ENCODE measurements around the gene CXCL9.

CXCL9 gene

GRCh38 chr4:76055421-76055820 is 48.1 kb upstream of the CXCL9 start:
- TF ChIP-seq GLI2 (tag by site-specific recombination; IDR thresholded peaks at IDR 0.05; ENCODE audit: borderline replicate concordance, low read depth) (no peak), ZNF777 (tag by site-specific recombination; IDR thresholded peaks at IDR 0.05; ENCODE audit: borderline replicate concordance) (no peak), ZNF23 (tag by site-specific recombination; IDR thresholded peaks at IDR 0.05; ENCODE audit: borderline replicate concordance) (no peak), ZNF19 (tag by site-specific recombination; IDR thresholded peaks at IDR 0.05; ENCODE audit: low read depth) (no peak), ZNF623 (tag by site-specific recombination; IDR thresholded peaks at IDR 0.05) (no peak), GLIS2 (tag by site-specific recombination; IDR thresholded peaks at IDR 0.05) (no peak), ZNF132 (tag by site-specific recombination; IDR thresholded peaks at IDR 0.05; ENCODE audit: borderline replicate concordance) (no peak), ZBTB17 (tag by site-specific recombination; IDR thresholded peaks at IDR 0.05) (no peak)
- Histone ChIP-seq H3K36me3 (ENCODE audit: control insufficient read depth in 2 of 2, insufficient read depth in 1 of 2, low read length in 2 of 2) (no peaks in the 10 kb centered on the region), H3K27ac (ENCODE audit: extremely low read depth, low read depth, low read length) (no peak overlapping the region), H3K4me3 (ENCODE audit: low read depth, low read length) (no peak overlapping the region), H3K9me3 (ENCODE audit: control insufficient read depth, insufficient read depth, low read depth, low read length) (no peaks in the 10 kb centered on the region), H3K4me1 (ENCODE audit: control insufficient read depth, insufficient read depth, low read length) (no peaks in the 10 kb centered on the region)
- CTCF ChIA-PET = interaction anchor here (1.1 kb wide), 1 partner anchor 323 kb away, joined by 5 read pairs; no protein-coding TSS in a partner anchor
- POLR2A ChIA-PET = no interaction called here

DNA sequence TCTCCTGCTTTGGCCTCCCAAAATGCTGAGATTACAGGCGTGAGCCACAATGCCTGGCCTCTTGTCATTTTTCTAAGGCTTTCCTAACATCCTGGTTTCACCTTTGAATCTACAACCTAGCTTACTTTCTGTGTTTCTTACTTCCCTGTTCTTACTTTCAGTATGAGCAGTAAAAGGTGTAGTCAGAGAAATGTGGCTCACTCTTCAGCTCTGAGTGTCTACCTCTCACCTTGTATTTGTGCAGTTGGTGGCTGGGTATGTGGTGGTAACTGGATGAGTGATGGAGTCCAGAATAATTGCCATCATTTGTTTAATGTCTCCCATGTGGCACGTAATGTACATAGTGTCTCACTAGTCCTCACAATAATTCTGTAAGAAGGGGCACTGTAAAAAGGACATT is 47.7 kb upstream of the CXCL9 start:
- Histone ChIP-seq H3K4me1 (ENCODE audit: control insufficient read depth, insufficient read depth, low read length) (no peaks in the 10 kb centered on the region), H3K27ac (ENCODE audit: extremely low read depth, low read depth, low read length) (no peak overlapping the region), H3K36me3 (ENCODE audit: control insufficient read depth in 2 of 2, insufficient read depth in 1 of 2, low read length in 2 of 2) (no peaks in the 10 kb centered on the region), H3K4me3 (ENCODE audit: low read depth, low read length) (no peak overlapping the region), H3K9me3 (ENCODE audit: control insufficient read depth, insufficient read depth, low read depth, low read length) (no peaks in the 10 kb centered on the region)
- POLR2A ChIA-PET = no interaction called here
- CTCF ChIA-PET = interaction anchor here (1.1 kb wide), 1 partner anchor 323 kb away, joined by 5 read pairs; no protein-coding TSS in a partner anchor
- peak; percentile 42; the same call in 1 of the 2 replicates for TF ChIP-seq PRDM1 (tag by site-specific recombination; IDR thresholded peaks at IDR 0.05)
- TF ChIP-seq, protein P1, sequence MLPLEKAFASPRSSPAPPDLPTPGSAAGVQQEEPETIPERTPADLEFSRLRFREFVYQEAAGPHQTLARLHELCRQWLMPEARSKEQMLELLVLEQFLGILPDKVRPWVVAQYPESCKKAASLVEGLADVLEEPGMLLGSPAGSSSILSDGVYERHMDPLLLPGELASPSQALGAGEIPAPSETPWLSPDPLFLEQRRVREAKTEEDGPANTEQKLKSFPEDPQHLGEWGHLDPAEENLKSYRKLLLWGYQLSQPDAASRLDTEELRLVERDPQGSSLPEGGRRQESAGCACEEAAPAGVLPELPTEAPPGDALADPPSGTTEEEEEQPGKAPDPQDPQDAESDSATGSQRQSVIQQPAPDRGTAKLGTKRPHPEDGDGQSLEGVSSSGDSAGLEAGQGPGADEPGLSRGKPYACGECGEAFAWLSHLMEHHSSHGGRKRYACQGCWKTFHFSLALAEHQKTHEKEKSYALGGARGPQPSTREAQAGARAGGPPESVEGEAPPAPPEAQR (tag by site-specific recombination; IDR thresholded peaks at IDR 0.05) = no peak

DNA sequence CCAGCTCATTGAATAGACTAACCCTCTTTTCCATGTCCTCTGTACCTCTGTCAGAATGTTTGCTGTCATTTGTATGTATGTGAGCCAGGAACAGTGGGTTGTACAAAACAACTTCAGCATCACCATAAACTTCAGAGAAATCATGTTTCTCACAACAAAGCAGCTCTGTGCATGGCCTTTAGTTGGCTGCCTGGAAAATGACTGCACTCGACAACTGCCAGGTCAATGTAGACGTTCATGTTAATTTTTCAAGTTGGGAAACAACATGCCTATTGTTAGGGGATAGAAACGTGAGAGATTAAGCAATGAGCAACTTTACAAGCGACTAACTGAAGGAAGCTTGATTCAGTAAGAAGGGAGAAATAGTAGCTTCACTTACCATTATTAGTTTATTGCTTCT is 46.4 kb upstream of the CXCL9 start:
- H3K27ac ChIP-seq (ENCODE audit: extremely low read depth, low read depth, low read length) = no peak overlapping the region
- CTCF ChIA-PET = interaction anchor here (0.6 to 1.2 kb wide), 3 partner anchors 15 to 62 kb away, joined by 3 to 4 read pairs (median 4); no protein-coding TSS in a partner anchor
- H3K4me3 ChIP-seq (ENCODE audit: low read depth, low read length) = no peak overlapping the region
- no peaks in the 10 kb centered on the region for H3K36me3 ChIP-seq (ENCODE audit: control insufficient read depth in 2 of 2, insufficient read depth in 1 of 2, low read length in 2 of 2)
- no peaks in the 10 kb centered on the region for H3K4me1 ChIP-seq (ENCODE audit: control insufficient read depth, insufficient read depth, low read length)
- H3K9me3 ChIP-seq (ENCODE audit: control insufficient read depth, insufficient read depth, low read depth, low read length) = no peaks in the 10 kb centered on the region
- POLR2A ChIA-PET = no interaction called here
- TF ChIP-seq, protein P2, sequence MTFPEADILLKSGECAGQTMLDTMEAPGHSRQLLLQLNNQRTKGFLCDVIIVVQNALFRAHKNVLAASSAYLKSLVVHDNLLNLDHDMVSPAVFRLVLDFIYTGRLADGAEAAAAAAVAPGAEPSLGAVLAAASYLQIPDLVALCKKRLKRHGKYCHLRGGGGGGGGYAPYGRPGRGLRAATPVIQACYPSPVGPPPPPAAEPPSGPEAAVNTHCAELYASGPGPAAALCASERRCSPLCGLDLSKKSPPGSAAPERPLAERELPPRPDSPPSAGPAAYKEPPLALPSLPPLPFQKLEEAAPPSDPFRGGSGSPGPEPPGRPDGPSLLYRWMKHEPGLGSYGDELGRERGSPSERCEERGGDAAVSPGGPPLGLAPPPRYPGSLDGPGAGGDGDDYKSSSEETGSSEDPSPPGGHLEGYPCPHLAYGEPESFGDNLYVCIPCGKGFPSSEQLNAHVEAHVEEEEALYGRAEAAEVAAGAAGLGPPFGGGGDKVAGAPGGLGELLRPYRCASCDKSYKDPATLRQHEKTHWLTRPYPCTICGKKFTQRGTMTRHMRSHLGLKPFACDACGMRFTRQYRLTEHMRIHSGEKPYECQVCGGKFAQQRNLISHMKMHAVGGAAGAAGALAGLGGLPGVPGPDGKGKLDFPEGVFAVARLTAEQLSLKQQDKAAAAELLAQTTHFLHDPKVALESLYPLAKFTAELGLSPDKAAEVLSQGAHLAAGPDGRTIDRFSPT (tag by site-specific recombination; IDR thresholded peaks at IDR 0.05) = no peak
- TF ChIP-seq ZNF658 (tag by site-specific recombination; IDR thresholded peaks at IDR 0.05) (no peak), ZBTB21 (tag by site-specific recombination; IDR thresholded peaks at IDR 0.05) (no peak), KLF1 (tag by site-specific recombination; IDR thresholded peaks at IDR 0.05) (no peak), YY2 (tag by site-specific recombination; IDR thresholded peaks at IDR 0.05) (no peak), ZNF266 (tag by site-specific recombination; IDR thresholded peaks at IDR 0.05; ENCODE audit: low read depth) (no peak), ZNF514 (tag by site-specific recombination; IDR thresholded peaks at IDR 0.05) (no peak), ZSCAN5A (tag by site-specific recombination; IDR thresholded peaks at IDR 0.05) (no peak), ZNF169 (tag by site-specific recombination; IDR thresholded peaks at IDR 0.05) (no peak), KLF9 (tag by site-specific recombination; IDR thresholded peaks at IDR 0.05; ENCODE audit: low read depth) (no peak), ZNF670 (tag by site-specific recombination; IDR thresholded peaks at IDR 0.05; ENCODE audit: low read depth) (no peak), ZNF350 (tag by site-specific recombination; IDR thresholded peaks at IDR 0.05) (no peak)
- TF ChIP-seq, protein P1 (tag by site-specific recombination; IDR thresholded peaks at IDR 0.05) = no peak
- TF ChIP-seq, protein P3, sequence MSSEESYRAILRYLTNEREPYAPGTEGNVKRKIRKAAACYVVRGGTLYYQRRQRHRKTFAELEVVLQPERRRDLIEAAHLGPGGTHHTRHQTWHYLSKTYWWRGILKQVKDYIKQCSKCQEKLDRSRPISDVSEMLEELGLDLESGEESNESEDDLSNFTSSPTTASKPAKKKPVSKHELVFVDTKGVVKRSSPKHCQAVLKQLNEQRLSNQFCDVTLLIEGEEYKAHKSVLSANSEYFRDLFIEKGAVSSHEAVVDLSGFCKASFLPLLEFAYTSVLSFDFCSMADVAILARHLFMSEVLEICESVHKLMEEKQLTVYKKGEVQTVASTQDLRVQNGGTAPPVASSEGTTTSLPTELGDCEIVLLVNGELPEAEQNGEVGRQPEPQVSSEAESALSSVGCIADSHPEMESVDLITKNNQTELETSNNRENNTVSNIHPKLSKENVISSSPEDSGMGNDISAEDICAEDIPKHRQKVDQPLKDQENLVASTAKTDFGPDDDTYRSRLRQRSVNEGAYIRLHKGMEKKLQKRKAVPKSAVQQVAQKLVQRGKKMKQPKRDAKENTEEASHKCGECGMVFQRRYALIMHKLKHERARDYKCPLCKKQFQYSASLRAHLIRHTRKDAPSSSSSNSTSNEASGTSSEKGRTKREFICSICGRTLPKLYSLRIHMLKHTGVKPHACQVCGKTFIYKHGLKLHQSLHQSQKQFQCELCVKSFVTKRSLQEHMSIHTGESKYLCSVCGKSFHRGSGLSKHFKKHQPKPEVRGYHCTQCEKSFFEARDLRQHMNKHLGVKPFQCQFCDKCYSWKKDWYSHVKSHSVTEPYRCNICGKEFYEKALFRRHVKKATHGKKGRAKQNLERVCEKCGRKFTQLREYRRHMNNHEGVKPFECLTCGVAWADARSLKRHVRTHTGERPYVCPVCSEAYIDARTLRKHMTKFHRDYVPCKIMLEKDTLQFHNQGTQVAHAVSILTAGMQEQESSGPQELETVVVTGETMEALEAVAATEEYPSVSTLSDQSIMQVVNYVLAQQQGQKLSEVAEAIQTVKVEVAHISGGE (tag by site-specific recombination; conservative IDR thresholded peaks at IDR 0.05; ENCODE audit: low read depth) = no peak

Measured in HEK293 (cell line).